ENCODE data around the gene KRTAP10-2. TPM values are rescaled to one million over a fixed set of nuclear protein-coding genes. Genes with fewer than 3 reads are reported as not detected.

KRTAP10-2 gene
- total and polyA plus RNA-seq, 7 donors: not detected

DNA sequence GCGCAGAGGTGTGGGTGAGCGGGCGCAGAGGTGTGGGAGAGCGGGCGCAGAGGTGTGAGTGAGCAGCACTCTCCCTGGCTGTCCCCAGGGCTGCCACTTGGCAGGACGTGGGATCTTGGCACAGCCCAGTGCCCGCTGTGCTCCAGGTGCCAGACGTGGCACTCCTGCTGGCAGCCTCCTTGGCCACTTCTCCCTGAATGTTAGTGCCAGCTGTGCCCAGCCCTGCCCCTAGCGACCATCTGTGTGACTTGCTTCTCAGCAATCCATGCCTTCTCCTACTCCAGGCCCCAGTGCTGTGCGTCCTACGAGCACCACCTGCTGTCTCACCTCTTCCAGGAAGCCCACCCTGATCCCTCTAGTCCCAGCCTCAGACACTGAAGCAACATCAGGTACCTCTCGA, 41.8 kb downstream of the KRTAP10-2 start:
- Histone ChIP-seq H3K36me3 (no peaks in the 10 kb centered on the region), H3K4me3 (no peak overlapping the region), H3K4me1 (peaks cover 0 to 9% (median 3%) of the 10 kb centered on the region in 4 donors), H3K9me3 (no peaks in the 10 kb centered on the region), H3K27ac (no peak overlapping the region), H3K27me3 (peaks cover 3 to 46% (median 15%) of the 10 kb centered on the region in 3 donors)
- DNase-seq: no peak
- 18 to 75% methylated on average over 12 of the region's 12 CpGs for WGBS, 2 donors
- intact Hi-C loops (cut with DNase I): no loop called here
- TF ChIP-seq, protein P1, sequence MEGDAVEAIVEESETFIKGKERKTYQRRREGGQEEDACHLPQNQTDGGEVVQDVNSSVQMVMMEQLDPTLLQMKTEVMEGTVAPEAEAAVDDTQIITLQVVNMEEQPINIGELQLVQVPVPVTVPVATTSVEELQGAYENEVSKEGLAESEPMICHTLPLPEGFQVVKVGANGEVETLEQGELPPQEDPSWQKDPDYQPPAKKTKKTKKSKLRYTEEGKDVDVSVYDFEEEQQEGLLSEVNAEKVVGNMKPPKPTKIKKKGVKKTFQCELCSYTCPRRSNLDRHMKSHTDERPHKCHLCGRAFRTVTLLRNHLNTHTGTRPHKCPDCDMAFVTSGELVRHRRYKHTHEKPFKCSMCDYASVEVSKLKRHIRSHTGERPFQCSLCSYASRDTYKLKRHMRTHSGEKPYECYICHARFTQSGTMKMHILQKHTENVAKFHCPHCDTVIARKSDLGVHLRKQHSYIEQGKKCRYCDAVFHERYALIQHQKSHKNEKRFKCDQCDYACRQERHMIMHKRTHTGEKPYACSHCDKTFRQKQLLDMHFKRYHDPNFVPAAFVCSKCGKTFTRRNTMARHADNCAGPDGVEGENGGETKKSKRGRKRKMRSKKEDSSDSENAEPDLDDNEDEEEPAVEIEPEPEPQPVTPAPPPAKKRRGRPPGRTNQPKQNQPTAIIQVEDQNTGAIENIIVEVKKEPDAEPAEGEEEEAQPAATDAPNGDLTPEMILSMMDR (IDR thresholded peaks at IDR 0.05): peak in 1 of 4 experiments; percentile 20
- no peak for TF ChIP-seq EP300 (IDR thresholded peaks at IDR 0.05)

DNA sequence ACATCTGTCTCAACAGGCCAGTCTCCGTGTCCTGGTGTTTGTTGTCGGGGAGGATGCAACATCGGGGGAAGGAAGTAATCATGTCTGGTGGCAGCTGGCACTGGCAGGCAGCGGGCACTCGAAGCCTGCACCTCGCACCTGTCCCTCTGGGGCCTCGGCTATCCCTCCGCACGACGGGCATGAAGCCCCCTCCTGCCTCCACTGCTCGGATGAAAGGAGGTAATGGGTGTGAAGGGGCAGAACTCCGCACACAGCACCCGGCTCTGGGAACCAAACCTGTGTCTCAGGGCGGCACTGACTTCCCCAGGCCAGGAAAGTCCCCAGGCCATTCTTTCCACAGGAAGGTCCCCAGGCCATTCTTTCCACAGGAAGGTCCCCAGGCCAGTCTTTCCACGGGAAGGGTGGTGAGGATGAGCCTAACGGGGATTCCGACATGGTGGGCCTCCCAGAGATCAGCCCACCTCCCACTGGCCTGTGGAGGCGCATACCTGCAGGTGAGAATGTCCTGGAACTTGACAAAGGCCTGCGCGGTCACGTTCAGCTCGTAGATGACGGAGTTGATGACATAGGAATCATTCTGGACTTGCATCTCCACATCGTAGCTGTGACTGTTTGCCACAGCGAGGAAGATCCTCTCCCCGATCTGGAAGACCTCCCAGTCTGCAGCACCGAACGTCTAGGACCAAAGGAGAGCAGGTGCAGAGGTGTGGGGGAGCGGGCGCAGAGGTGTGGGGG, 42.4 kb downstream of the KRTAP10-2 start:
- Histone ChIP-seq H3K27me3 (peaks cover 3 to 46% (median 15%) of the 10 kb centered on the region in 3 donors), H3K4me3 (no peak overlapping the region), H3K36me3 (no peaks in the 10 kb centered on the region), H3K9me3 (no peaks in the 10 kb centered on the region), H3K27ac (no peak overlapping the region), H3K4me1 (peaks cover 0 to 9% (median 3%) of the 10 kb centered on the region in 4 donors)
- intact Hi-C loops (cut with DNase I): no loop called here
- no peak for TF ChIP-seq POLR2AphosphoS5 (IDR thresholded peaks at IDR 0.05)
- TF ChIP-seq POLR2A (IDR thresholded peaks at IDR 0.05): no peak
- TF ChIP-seq, protein P1 (IDR thresholded peaks at IDR 0.05): no peak
- no peak for TF ChIP-seq EP300 (IDR thresholded peaks at IDR 0.05)
- no peak for DNase-seq
- WGBS, 2 donors: 71 to 89% methylated on average over 30 of the region's 30 CpGs

DNA sequence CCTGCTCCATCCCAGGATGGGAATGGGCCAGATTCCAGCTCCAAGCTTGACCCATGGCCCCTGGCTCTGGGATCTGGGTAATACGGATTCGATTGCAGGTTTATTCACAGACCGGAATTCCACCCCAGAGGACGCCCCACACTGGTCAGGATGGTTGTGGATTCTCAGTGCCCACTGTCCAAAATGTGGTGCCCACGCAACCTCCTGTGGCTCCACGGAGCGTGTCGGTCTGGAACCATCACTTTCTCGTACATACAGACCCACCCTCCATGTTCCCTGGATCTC, 42.9 kb downstream of the KRTAP10-2 start:
- Histone ChIP-seq H3K36me3 (no peaks in the 10 kb centered on the region), H3K4me3 (no peak overlapping the region), H3K9me3 (no peaks in the 10 kb centered on the region), H3K4me1 (peaks cover 0 to 9% (median 3%) of the 10 kb centered on the region in 4 donors), H3K27me3 (peaks cover 3 to 46% (median 15%) of the 10 kb centered on the region in 3 donors), H3K27ac (no peak overlapping the region)
- no peak for DNase-seq
- intact Hi-C loops (cut with DNase I): no loop called here
- 81 to 90% methylated on average over 9 of the region's 9 CpGs for WGBS, 2 donors
- TF ChIP-seq EP300 (IDR thresholded peaks at IDR 0.05): no peak
- TF ChIP-seq, protein P1 (IDR thresholded peaks at IDR 0.05): no peak

DNA sequence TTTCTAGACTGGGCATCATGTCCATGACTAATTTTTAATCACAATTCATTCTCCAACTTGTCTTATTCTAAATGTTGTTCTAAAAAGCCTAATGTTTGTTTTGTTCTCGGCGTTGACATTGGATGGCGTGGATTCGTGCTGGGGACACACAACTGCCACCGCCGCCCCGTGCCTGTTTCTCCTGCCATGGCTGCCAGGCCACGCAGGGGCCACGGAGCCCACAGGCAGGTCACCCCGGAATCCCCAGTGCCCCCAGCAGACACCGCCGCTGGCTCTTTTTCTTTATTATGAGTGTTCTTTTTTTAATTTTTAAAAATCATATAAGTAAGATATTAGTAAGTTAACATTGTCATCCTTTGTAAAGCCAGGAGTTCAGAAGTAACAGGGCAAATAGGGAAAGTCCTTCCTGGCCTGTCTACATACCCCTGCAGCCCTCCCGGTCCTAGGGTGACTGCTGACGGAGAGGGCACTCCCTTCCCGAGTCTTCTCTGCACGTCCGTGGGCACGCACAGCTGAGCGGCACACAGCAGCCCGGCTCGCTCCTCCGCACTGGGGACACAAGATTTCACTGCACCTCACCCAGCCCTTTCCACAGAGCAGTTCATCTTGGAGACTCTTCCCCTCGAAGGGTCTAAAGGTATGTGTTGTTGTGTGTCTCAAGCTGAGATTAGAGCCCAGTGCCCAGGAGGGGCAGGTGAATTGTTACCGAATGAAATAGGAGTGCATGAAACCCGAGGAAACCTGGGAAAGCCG, 43.5 kb downstream of the KRTAP10-2 start:
- Histone ChIP-seq H3K4me3 (no peak overlapping the region), H3K27ac (no peak overlapping the region), H3K36me3 (no peaks in the 10 kb centered on the region), H3K9me3 (no peaks in the 10 kb centered on the region), H3K4me1 (peaks cover 0 to 9% (median 3%) of the 10 kb centered on the region in 4 donors), H3K27me3 (peaks cover 3 to 46% (median 15%) of the 10 kb centered on the region in 3 donors)
- WGBS, 2 donors: 86 to 92% methylated on average over 26 of the region's 26 CpGs
- TF ChIP-seq, protein P1 (IDR thresholded peaks at IDR 0.05): no peak
- no peak for TF ChIP-seq POLR2AphosphoS5 (IDR thresholded peaks at IDR 0.05)
- no peak for TF ChIP-seq POLR2A (IDR thresholded peaks at IDR 0.05)
- TF ChIP-seq EP300 (IDR thresholded peaks at IDR 0.05): no peak
- DNase-seq: no peak
- intact Hi-C loops (cut with DNase I): no loop called here

Measured in sigmoid colon (tissue), 7 donors.